Effector CD8-positive, alpha-beta T cell (primary cell): ENCODE data around the gene CXXC4.

Experiments
- DNase-seq: peaks from one replicate; lab custom pipeline; 2025; lab: John Stamatoyannopoulos, UW
- total RNA-seq, 4 experiments: gene quantifications; one replicate each; lab custom pipeline; 2026; lab: John Stamatoyannopoulos, UW

The CXXC4 gene
- 0 to 2.6 (median 0.36) reads per million in 4 experiments for total RNA-seq

GRCh38 chr4:104494822-104495559 lies at the start of gene CXXC4:
TSS of gene CXXC4 (minus strand) at chr4:104494894. CDS start at chr4:104491802, 3,092 bp downstream.
- no peak for DNase-seq

GRCh38 chr4:104533156-104533555 lies 38.5 kb upstream of the CXXC4 start:
- no peak for DNase-seq

GRCh38 chr4:104532677-104533076 lies 38.0 kb upstream of the CXXC4 start:
- no peak for DNase-seq

- no peak for DNase-seq
Observed at GRCh38 chr4:104531390-104531789, 36.7 kb upstream of the CXXC4 start.

GRCh38 chr4:104530426-104530825 lies 35.7 kb upstream of the CXXC4 start:
- no peak for DNase-seq

GRCh38 chr4:104524591-104524990 lies 29.9 kb upstream of the CXXC4 start:
- no peak for DNase-seq

- DNase-seq: no peak
Observed at GRCh38 chr4:104524026-104524425, 29.3 kb upstream of the CXXC4 start.

GRCh38 chr4:104519588-104519987 lies 24.9 kb upstream of the CXXC4 start:
- DNase-seq: no peak

GRCh38 chr4:104516884-104517283 lies 22.2 kb upstream of the CXXC4 start:
- no peak for DNase-seq

- DNase-seq: no peak
Observed at GRCh38 chr4:104508224-104508623, 13.5 kb upstream of the CXXC4 start.

GRCh38 chr4:104507112-104507511 lies 12.4 kb upstream of the CXXC4 start:
- DNase-seq: no peak

GRCh38 chr4:104504536-104504935 lies 9.8 kb upstream of the CXXC4 start:
- DNase-seq: no peak

GRCh38 chr4:104502471-104502870 lies 7.8 kb upstream of the CXXC4 start:
- DNase-seq: no peak

- DNase-seq: no peak
Observed at GRCh38 chr4:104501290-104501689, 6.6 kb upstream of the CXXC4 start.

- DNase-seq: no peak
Observed at GRCh38 chr4:104500442-104500841, 5.7 kb upstream of the CXXC4 start.

GRCh38 chr4:104494185-104494584 lies 509 bp downstream of the CXXC4 start:
- DNase-seq: no peak

GRCh38 chr4:104493081-104493831 lies 1.4 kb downstream of the CXXC4 start:
- DNase-seq: no peak

- DNase-seq: no peak
Observed at GRCh38 chr4:104492183-104492771, 2.4 kb downstream of the CXXC4 start.

- DNase-seq: peak; percentile 11
Observed at GRCh38 chr4:104491481-104492182, 3.1 kb downstream of the CXXC4 start.

- peak; percentile 16 for DNase-seq
Observed at GRCh38 chr4:104490770-104491480, 3.8 kb downstream of the CXXC4 start.

- DNase-seq: no peak
Observed at GRCh38 chr4:104490096-104490769, 4.5 kb downstream of the CXXC4 start.
